GM12878 (cell line): ENCODE results near the gene KCNJ18.
"Not testable (repeated sequence)": the region's sequence is repeated elsewhere in the genome, so short reads cannot be mapped to it uniquely, and the experiment has no call there.

Source experiments
- BACH1 ChIP-seq: fragments of 450-650 bp; IDR thresholded peaks from 2 replicates; pipeline ENCODE4 v1.6.1; 2017; ENCODE audit warnings: mild to moderate bottlenecking, borderline replicate concordance
- CTCF ChIP-seq, 3 experiments: IDR thresholded peaks in 2 of 3; conservative IDR thresholded peaks in 1 of 3; 2 replicates each; pipeline ENCODE4 v1.5.1; 2011; ENCODE audit warnings: low read depth in 3 of 3, low read length in 3 of 3, mild to moderate bottlenecking in 3 of 3, control low read depth in 2 of 3, moderate library complexity in 2 of 3, inconsistent platforms in 1 of 3, mixed read lengths in 1 of 3; ENCODE audit not compliant: control insufficient read depth in 2 of 3, insufficient read depth in 1 of 3; ENCODE audit errors: extremely low read depth in 1 of 3
- HCFC1 ChIP-seq: fragments of 150-350 bp; IDR thresholded peaks from 2 replicates; pipeline ENCODE4 v1.6.1; 2014; ENCODE audit warnings: low read length
- NR2C1 ChIP-seq: fragments of 450-650 bp; IDR thresholded peaks from 2 replicates; pipeline ENCODE4 v1.6.1; 2017; ENCODE audit warnings: antibody characterized with exemption, mild to moderate bottlenecking, moderate library complexity
- POLR2A ChIP-seq: IDR thresholded peaks from 2 replicates; pipeline ENCODE4 v1.6.1; 2011; ENCODE audit warnings: low read depth, mild to moderate bottlenecking, low read length
- SMC3 ChIP-seq: IDR thresholded peaks from 2 replicates; pipeline ENCODE4 v1.6.1; 2011; ENCODE audit warnings: low read length, improper control_type of control experiment, borderline replicate concordance
- STAT3 ChIP-seq: IDR thresholded peaks from 2 replicates; pipeline ENCODE4 v1.6.1; 2011; ENCODE audit warnings: low read depth, low read length, improper control_type of control experiment
- TAF1 ChIP-seq: IDR thresholded peaks from 2 replicates; pipeline ENCODE4 v1.6.1; 2011; ENCODE audit warnings: mild to moderate bottlenecking, low read depth, low read length, borderline replicate concordance

GRCh38 chr17:21744151-21744550 is 51.8 kb downstream of the KCNJ18 start:
- TF ChIP-seq POLR2A; SMC3; CTCF (IDR thresholded peaks at IDR 0.05 in 2 of 3, conservative IDR thresholded peaks at IDR 0.05 in 1 of 3; ENCODE audit: control insufficient read depth in 2 of 3, extremely low read depth in 1 of 3, insufficient read depth in 1 of 3, low read depth in 3 of 3, low read length in 3 of 3); TAF1; HCFC1; STAT3; NR2C1; BACH1: not testable (repeated sequence)
